GF-D8 (cell line): Measurements from ENCODE around the gene PIGL.
A peak's percentile ranks its signal among the peaks of the same experiment; 100 is the strongest.
"Not testable (repeated sequence)": the region's sequence is repeated elsewhere in the genome, so short reads cannot be mapped to it uniquely, and the experiment has no call there.

ENCODE experiments used
- DNase-seq: peaks from one replicate; lab custom pipeline; 2025; lab: John Stamatoyannopoulos, UW

Gene PIGL

DNA sequence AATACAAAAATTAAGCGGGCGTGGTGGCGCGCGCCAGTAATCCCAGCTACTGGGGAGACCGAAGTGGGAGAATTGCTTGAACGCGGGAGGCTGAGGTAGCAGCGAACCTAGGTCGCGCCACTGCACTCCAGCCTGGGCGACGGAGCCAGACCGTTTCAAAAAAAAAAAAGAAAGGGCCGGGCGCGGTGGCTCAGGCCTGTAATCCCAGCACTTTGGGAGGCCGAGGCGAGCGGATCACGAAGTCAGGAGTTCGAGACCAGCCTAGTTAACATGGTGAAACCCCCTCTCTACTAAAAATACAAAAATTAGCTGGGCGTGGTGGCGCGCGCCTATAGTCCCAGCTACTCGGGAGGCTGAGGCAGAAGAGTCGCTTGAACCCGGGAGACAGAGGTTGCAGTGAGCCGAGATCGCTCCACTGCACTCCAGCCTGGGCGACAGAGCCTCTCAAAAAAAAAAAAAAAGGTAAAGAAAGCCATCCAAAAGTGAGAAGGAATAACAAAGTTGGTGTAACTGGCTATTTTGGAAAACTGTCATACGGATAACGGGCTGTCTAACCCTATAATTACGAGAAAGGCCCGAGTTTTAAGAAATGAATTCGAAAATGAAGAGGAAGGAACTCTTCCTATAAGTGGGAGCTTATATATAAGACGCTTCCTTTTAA lies 539 bp upstream of the PIGL start:
- DNase-seq: not testable (repeated sequence)

DNA sequence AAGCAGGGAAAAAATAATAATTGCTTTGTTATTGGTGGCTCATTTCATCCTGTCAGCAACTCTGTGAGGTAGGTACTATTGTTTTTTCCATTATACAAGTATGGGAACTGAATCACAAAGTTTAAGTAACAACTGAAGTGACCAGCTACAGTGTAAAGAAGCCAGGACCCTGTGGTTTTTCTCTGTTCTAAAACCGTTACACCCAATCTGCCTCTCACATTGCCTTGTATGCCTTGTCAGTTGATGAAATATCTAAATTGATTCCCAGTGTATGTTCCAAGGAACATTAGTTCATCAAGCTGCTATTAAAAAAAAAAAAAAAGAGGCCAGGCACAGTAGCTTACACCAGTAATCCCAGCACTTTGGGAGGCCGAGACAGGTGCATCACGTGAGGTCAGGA lies 5.4 kb downstream of the PIGL start:
- no peak for DNase-seq

DNA sequence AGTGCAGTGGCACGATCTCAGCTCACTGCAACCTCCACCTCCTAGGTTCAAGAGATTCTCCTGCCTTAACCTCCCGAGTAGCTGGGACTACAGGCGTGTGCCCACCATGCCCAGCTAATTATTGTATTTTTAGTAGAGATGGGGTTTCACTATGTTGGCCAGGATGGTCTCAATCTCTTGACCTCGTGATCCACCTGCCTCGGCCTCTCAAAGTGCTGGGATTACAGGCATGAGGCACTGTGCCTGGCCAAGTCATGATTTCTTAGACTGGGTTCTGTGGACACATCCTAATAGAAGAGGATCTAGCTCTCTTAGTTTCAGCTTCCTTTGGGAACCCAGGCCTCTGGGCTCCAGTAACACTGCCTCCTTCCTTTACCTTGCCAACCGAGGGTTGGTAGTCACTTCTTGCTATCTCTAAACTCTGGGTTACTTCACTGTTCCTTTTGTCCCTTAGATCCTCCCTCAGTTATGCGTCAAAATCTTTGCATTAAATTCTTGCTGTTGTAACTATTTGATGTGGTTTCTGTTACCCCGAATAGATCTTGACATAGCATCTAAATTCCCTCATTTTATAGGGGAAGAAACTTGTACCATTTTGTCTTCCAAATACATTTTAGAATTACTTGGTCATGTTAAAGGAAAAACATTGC lies 13.0 kb downstream of the PIGL start:
- DNase-seq: not testable (repeated sequence)

DNA sequence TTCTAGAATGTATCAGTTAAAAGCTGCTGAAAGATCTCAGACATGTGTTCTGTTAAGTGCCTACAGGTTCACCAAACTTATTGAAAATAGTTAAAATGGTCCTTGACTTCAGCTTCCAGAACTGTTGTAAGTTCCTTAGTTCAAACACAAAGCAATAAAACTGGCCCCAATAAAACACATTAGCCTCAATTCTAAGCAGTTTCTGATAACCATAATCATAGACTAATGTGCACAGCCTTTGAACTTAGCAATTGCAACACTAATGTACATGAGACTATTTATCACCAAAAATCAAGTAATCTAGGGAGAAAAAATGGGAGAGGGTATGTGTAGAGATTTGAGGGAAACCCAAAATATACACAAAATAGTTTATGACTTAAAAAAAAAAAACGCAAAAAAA lies 15.4 kb downstream of the PIGL start:
- no peak for DNase-seq

DNA sequence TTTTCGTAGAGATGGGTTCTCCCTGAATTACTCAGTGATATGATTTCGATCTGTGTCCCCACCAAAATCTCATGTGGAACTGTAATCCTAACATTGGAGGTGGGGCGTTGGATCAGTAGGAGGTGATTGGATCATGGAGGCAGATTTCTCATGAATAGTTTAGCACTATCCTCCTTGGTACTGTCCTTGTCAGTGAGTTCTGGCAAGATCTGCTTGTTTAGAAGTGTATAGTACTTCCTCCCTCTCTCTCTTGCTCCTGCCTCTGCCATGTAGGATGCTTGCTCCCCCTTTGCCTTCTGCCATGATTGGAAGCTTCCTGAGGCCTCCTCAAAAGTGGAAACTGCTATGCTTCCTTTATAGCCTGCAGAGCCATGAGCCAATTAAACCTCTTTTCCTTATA lies 22.9 kb downstream of the PIGL start:
- DNase-seq: no peak

DNA sequence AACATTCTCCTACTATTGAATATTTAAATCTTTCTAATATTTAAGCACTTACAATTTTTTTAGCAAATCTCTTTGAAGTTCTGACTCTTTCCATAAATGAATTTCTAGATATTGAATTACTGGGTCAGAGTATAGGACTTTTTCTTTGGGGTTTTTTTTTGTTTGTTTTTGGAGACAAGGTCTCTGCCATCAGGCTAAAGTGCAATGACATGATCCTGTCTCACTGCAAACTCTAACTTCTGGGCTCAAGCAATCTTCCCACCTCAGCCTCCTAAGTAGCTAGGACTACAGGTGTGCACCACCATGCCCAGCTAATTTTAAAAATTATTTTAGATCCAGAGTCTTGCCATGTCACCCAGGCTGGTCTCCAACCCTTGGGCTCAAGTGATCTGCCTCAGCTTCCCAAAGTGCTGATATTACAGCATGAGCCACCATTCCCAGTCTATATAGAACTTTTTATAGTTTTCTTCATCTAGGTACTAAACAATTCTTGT lies 24.9 kb downstream of the PIGL start:
- DNase-seq: no peak

DNA sequence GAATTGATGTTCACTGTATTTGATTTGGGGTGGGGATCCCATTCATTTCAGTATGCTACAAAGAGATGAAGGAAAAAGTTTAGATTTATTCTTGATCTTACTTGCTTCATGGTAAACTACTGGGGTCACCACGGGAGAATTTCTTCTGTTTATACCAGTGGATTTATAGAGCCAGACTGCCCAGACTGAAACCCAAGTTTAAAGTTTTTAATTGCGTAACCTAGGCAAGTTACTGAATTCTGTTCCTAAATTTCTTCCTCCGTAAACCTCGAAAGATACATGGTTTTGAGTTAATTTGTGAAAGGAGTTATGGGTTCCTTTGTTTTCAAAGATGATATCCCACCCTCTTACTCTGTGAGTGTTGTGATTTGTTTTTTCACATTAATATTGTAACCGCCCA lies 26.4 kb downstream of the PIGL start:
- DNase-seq: no peak

DNA sequence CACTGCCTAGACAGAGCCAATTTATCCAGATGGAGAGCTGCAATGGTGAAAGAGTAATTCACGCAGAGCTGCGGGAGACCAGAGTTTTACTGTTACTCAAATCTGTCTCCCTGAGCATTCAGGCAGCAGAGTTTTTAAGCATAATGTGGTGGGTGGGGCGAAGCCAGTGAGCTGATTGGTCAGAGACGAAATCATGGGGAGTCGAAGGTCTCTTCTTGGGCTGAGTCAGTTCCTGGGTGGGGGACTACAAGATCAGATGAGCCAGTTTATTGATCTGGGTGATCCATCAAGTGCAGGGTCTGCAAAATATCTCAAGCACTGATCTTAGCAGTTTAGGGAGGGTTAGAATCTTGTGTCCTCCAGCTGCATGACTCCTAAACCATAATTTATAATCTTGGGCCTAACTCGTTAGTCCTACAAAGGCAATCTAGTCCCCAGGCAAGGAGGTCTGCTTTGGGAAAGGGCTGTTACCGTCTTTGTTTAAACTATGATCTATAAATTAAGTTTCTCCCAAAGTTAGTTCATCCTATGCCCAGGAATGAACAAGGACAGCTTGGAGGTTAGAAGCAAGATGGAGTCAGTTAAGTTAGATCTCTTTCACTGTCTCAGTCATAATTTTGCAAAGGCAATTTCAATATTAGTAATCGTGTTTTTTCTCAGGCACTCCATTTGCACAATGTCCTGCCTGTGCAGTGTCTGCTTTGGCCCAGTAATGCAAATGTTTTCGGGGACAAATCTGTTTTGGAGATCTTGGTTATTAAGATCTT lies 27.0 kb downstream of the PIGL start:
- DNase-seq: no peak

DNA sequence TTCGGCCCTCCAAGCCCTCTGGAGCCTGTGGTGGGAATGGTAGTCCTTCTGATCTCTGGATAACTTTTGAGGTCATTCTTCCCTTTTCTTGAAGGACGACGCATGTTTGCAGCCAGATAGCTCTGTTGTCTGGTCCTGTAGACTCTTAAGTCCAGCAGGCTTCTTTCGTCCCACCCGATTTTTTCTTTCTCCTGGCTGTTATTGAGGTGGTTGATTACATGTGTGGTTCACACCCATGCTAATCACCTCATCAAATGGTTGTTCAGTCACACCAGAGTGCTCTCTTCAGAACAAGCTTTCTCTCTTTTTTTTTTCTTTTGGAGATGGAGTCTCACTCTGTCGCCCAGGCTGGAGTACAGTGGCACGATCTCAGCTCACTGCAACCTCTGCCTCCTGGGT lies 30.6 kb downstream of the PIGL start:
- DNase-seq: no peak

DNA sequence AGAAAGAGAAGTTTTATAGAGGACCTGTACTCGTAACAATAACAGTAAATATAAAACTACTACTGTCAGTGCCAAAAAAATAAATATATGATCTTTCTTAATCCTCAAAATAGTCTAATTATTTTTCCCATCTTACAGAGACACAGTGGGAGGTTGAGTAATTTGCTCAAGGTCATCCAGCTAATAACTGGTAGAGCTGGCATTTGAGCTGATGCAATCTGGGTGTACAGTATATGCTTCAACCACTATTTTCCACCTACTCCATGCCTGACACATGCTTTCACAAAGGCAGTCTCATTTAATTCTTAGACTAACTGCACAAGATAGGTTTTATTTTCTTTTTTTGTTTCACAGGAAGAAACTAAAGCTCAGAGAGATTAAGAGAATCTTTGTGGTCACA lies 33.6 kb downstream of the PIGL start:
- DNase-seq: no peak

DNA sequence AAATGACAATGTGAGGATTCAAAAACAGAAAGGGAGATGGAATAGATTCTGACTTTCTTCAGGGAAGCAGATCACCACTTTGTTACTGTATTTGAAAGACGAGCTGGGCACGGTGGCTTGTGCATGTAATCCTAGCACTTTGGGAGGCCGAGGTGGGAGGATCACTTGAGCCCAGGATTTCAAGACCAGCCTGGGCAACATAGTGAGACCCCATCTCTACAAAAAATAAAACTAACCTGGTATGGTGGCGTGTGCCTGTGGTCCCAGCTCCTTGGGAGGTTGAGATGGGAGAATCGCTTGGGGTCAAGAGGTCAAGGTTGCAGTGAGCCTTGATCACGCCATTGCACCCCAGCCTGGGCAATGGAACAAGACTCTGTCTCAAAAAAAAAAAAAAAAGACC lies 34.0 kb downstream of the PIGL start:
- DNase-seq: no peak

DNA sequence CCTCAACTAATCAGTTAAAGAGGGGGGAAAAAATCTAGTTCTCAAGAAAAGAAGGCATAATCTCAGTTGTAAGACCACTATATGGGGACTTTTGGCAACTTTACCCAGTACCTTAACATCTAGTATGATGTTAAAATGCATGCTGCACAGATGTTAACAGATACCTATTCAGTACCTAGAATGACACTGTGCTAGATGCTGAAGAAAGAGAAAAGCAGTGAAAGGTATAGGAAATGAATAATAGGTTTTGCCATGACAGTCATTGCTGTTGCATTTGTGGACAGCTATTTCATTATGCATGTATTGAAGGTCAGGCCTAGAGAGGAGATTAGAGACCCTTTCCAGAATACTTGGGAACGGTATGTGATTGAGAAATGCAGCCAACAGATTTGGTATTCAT lies 34.5 kb downstream of the PIGL start:
- DNase-seq: no peak

DNA sequence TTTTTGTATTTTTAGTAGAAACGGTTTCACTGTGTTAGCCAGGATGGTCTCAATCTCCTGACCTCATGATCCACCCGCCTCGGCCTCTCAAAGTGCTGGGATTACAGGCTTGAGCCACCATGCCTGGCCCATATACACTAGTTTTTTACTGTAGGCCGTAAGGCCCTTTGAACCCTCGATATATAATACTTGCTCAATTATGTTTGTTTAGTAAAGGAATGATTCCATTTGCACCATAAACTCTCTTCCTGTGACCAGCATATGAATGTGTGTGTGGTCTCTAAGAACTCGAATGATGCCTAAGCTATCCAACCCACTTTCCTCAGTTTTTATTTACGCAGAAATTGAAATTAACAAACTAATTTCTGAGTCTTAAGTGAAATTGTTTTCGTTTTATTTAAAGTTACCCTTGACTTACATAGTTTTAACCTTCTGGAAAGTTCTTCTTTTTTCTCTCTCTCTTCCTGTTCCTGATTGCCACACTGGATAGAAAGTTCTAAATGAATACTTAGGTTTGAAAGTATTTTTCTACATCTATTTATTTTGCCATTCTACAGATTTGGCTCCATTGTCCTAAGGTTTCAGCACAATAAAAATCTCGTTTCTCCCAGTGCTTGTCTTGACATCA lies 37.9 kb downstream of the PIGL start:
- no peak for DNase-seq

DNA sequence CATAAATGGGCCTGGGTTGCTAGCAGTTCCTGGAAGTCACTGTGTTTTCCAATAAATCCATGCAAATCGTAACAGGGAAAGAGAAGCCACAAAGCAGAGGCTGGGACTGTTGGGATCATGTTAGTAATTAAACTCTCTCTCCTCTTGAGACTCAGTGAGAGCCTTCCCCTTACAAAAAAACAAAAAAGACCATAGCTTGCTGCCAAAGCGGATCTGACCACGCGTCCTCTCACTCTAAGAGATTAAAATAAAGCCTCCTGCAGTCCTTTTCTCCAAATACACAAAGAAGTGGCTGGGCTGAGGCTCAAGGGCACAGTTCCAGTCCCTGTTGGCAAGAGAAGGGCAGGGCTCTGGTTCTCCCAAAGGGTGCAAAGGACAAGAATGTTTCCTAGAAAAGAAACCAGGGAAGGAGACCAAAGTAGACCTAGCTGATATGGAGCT lies 38.5 kb downstream of the PIGL start:
- DNase-seq: no peak

DNA sequence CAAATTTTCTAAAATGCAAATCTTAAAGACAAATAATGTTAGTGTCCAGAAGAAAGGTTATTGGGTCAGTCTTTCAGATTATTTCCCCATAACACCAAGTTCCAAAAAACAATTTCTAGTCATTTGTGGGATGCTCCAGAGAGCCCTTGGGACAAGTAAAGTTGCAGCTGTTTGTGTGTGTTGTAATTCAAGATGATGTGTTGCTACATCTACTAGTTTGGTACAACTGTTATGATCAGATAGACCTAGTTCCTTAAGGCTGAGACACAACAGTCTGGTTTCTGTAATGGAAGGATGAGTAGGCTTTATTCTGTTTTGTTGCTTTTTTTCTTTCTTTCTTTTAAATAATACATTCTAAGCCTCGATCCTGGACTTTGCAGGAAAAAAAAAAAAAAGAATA lies 41.9 kb downstream of the PIGL start:
- DNase-seq: peak; percentile 51

DNA sequence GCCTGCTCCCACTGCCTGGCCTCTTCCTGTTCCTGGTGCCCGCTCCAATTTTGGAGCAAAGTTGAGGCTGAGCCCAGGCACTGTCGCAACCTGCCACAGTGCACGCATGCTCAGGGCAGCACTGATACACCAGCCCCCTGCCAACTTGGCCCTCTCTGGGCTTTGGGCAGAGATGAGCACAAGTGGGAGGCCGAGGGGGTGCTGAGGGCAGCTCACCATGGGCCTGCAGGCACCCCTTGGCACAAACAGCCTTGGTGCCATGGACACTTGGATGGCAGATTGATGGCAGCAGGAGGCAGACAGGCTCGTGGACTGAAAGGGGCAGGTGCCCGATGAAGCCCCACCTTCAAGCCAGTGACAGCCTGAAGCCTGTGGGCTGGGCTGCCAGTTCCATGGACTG lies 42.9 kb downstream of the PIGL start:
- no peak for DNase-seq

DNA sequence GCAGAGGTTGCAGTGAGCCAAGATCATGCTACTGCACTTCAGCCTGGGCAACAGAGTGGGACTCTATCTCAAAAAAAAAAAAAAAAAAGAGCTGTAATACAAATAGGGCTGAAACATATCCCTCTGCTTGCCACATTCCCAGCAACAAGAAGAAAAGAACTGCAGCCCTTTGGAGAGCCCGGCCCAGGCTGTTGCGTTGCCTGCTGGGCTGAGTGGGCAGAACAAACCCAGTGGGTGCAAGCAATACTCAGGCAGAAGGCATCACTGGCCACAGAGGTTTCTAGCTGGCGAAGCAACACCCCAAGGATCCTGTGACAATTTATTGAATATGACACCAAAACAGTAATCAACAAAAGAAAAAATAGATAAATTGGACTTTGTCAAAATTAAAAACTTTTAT lies 44.0 kb downstream of the PIGL start:
- DNase-seq: no peak

DNA sequence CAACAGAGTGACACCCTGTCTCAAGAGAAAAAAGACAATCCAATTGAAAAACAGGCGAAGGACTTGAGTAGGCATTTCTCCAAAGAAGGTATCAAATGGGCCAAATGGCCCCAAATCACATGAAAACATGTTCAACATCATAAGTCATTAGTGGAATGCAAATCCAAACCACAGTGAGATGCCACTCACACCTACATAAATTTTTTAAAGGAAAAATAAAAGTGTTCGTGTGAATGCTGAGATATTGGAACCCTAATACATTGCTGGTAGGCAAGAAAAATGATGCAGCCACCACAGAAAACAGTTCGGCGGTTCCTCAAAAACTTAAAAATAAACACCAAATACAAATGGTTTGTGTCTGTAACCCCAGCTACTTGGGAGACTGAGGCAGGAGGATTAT lies 45.2 kb downstream of the PIGL start:
- no peak for DNase-seq

DNA sequence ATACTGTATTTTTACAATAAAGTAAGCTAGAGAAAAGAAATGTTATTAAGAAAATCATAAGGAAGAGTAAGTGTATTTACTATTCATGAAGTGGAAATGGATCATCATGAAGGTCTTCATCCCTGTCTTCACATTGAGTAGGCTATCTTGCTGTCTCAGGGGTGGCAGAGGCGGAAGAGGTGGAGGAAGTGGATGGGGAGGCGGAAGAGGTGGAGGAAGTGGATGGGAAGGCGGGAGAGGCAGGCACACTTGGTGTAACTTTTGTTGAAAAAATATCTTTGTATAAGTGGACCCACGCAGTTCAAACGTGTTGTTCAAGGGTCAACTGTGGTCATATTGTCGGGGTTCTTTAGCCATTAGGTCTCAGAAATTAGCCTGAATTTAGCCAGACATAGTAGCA lies 50.2 kb downstream of the PIGL start:
- no peak for DNase-seq

DNA sequence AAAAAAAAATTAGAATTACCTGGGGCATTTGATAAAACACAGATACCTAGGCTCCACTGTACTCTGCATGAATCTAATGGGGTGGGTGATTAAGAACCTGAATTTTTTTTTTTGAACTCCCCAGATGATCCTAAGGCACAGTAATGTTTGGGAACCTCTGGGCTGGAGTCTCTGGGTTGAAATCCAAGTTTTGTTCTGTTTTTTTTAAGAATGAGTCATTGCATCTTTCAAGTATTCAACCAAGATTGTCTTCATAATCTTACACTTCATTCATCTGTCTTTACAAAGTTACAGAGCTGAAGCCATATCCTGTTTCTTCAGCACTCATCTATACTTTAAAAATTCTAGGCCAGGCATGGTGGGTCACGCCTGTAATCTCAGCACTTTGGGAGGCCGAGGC lies 52.6 kb downstream of the PIGL start:
- no peak for DNase-seq

DNA sequence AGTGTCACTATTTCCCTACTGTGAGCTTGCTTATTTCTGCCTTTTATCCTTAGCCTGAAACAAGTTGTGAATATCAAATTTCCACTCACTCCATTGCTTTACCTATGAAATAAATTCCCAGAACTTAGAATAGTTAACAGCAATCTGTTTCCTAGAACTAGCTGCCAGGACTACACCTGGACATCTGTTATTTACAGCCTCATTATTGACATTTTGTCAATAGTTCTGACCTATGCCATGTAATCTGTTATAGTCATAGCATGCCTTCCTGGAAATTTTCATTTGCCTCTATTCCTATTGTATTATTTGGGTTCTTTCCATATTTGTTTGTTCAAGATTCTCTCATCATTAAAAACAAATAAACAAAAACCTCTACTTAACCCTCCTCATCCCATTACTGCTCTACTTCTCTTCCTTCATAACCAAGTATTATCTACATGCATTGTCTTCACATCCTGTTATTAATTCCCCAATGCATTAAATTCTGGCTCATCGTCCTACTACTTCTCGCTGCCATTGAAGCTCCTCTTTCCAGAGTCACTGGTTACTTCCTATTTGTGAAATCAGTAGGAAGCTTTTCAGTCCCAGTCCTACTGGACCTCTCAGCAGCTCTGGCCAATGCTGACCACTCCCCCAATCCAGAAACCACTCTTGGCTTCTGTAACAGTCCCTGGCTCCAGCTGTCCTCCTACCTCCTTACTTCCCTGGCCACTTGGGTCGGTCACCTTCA lies 55.3 kb downstream of the PIGL start:
- DNase-seq: no peak

DNA sequence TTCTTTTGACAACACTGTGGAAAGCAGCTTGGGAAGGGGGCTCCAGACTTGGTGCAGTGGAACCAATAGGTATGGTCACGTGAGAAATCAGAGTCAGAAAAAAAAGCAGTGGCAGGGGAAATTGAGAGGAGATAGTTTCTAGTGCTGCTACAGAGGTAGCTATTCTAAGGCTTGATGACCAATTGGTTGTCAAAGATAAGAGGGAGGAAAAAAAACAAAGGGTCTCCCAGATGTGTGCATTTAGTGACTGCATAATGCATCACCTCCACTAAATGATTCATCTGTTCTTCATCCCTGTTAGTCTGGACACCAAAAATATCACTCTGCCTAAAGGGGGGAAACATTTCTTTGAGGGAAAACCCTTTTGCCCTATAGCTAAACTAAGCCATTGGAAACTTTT lies 56.5 kb downstream of the PIGL start:
- no peak for DNase-seq
